Measurements from ENCODE around the gene GALNT1.

GRCh38 chr18:35716169-35716831 lies 134.8 kb downstream of the GALNT1 start:
- TF ChIP-seq POLR2A (IDR thresholded peaks at IDR 0.05) (no peak), CTCF (IDR thresholded peaks at IDR 0.05) (no peak)

Measured in testis (tissue), 2 donors.